Stimulated activated CD8-positive, alpha-beta memory T cell treated with anti-CD3 and anti-CD28 coated beads, Interleukin-15, amount 100 ng/mL, for 1 hour (primary cell): ENCODE measurements around the gene QRFP.
"Not testable (repeated sequence)": the region's sequence is repeated elsewhere in the genome, so short reads cannot be mapped to it uniquely, and the experiment has no call there.

Source experiments
- DNase-seq: peaks from one replicate; pipeline ENCODE4 v3.0.0-alpha.2; 2020; ENCODE audit warnings: low read depth

QRFP gene

GRCh38 chr9:130919559-130920145 lies 23.0 kb upstream of the QRFP start:
- no peak for DNase-seq

- no peak for DNase-seq
Measured at GRCh38 chr9:130918826-130919558, 22.4 kb upstream of the QRFP start.

- DNase-seq, result no peak
Measured at GRCh38 chr9:130918101-130918825, 21.7 kb upstream of the QRFP start.

- DNase-seq, result no peak
Measured at GRCh38 chr9:130917168-130917960, 20.8 kb upstream of the QRFP start.

GRCh38 chr9:130915096-130915447 lies 18.5 kb upstream of the QRFP start:
- no peak for DNase-seq

GRCh38 chr9:130914417-130915095 lies 17.9 kb upstream of the QRFP start:
- no peak for DNase-seq

GRCh38 chr9:130913599-130914416 lies 17.2 kb upstream of the QRFP start:
- no peak for DNase-seq

- DNase-seq, result no peak
Measured at GRCh38 chr9:130912932-130913598, 16.5 kb upstream of the QRFP start.

- DNase-seq, result no peak
Measured at GRCh38 chr9:130911254-130912049, 14.8 kb upstream of the QRFP start.

- not testable (repeated sequence) for DNase-seq
Measured at GRCh38 chr9:130910670-130911069, 14.1 kb upstream of the QRFP start.

GRCh38 chr9:130910041-130910440 lies 13.4 kb upstream of the QRFP start:
- not testable (repeated sequence) for DNase-seq

GRCh38 chr9:130908878-130909355 lies 12.3 kb upstream of the QRFP start:
- DNase-seq, result no peak

GRCh38 chr9:130908146-130908877 lies 11.7 kb upstream of the QRFP start:
- DNase-seq, result no peak

GRCh38 chr9:130906735-130907416 lies 10.3 kb upstream of the QRFP start:
- DNase-seq, result no peak

GRCh38 chr9:130905902-130906734 lies 9.5 kb upstream of the QRFP start:
- no peak for DNase-seq

GRCh38 chr9:130905125-130905901 lies 8.7 kb upstream of the QRFP start:
- DNase-seq, result no peak
